HS-5 (cell line): ENCODE data around the gene SCARB1.

Source experiments
- DNase-seq: peaks from one replicate; pipeline ENCODE4 v3.0.0-alpha.2; 2012; ENCODE audit warnings: low read depth

The SCARB1 gene

GRCh38 chr12:124760560-124760959 lies 103.1 kb downstream of the SCARB1 start:
- DNase-seq, result no peak

GRCh38 chr12:124759841-124760503 lies 103.7 kb downstream of the SCARB1 start:
- DNase-seq, result no peak

GRCh38 chr12:124758266-124759220 lies 105.1 kb downstream of the SCARB1 start:
- DNase-seq, result no peak

- DNase-seq, result no peak
Measured at GRCh38 chr12:124757329-124757728, 106.3 kb downstream of the SCARB1 start.

- DNase-seq, result no peak
Measured at GRCh38 chr12:124756760-124757159, 106.9 kb downstream of the SCARB1 start.

GRCh38 chr12:124756166-124756565 lies 107.5 kb downstream of the SCARB1 start:
- no peak for DNase-seq

- no peak for DNase-seq
Measured at GRCh38 chr12:124755801-124756148, 107.9 kb downstream of the SCARB1 start.

- DNase-seq, result no peak
Measured at GRCh38 chr12:124754949-124755800, 108.5 kb downstream of the SCARB1 start.

GRCh38 chr12:124754491-124754890 lies 109.2 kb downstream of the SCARB1 start:
- DNase-seq, result no peak

GRCh38 chr12:124753993-124754392 lies 109.7 kb downstream of the SCARB1 start:
- no peak for DNase-seq

- no peak for DNase-seq
Measured at GRCh38 chr12:124753228-124753591, 110.5 kb downstream of the SCARB1 start.

- no peak for DNase-seq
Measured at GRCh38 chr12:124752437-124753227, 111.0 kb downstream of the SCARB1 start.

GRCh38 chr12:124751654-124752355 lies 111.9 kb downstream of the SCARB1 start:
- no peak for DNase-seq

- DNase-seq, result no peak
Measured at GRCh38 chr12:124750787-124751471, 112.7 kb downstream of the SCARB1 start.

GRCh38 chr12:124750149-124750656 lies 113.5 kb downstream of the SCARB1 start:
- DNase-seq, result no peak

- DNase-seq, result no peak
Measured at GRCh38 chr12:124749725-124750124, 113.9 kb downstream of the SCARB1 start.

GRCh38 chr12:124747426-124748161 lies 116.1 kb downstream of the SCARB1 start:
- DNase-seq, result peak; percentile 73

GRCh38 chr12:124746649-124747425 lies 116.8 kb downstream of the SCARB1 start:
- DNase-seq, result no peak
